Mucosa of descending colon (tissue), 3 donors: Measurements from ENCODE around the gene TRIM27. TPM values are rescaled to one million over a fixed set of nuclear protein-coding genes. Genes with fewer than 3 reads are reported as not detected.
"Not testable (repeated sequence)": the region's sequence is repeated elsewhere in the genome, so short reads cannot be mapped to it uniquely, and the experiment has no call there.

Experiments
- ATAC-seq: fragments of 200-7000 bp; cut with Tn5 transposase; one replicate; pipeline ENCODE4 v1.9.1; 2020; ENCODE audit warnings: mild to moderate bottlenecking, moderate library complexity
- DNase-seq, 3 donors: peaks; one replicate each; pipeline ENCODE4 v3.0.0-alpha.2; 2020
- H3K36me3 ChIP-seq: fragments of 200-600 bp; one replicate; pipeline ENCODE4 v1.8.0; 2021; ENCODE audit warnings: low read depth, mild to moderate bottlenecking
- H3K4me1 ChIP-seq: fragments of 200-600 bp; one replicate; pipeline ENCODE4 v1.8.0; 2021; ENCODE audit warnings: low read depth, mild to moderate bottlenecking
- H3K4me3 ChIP-seq: fragments of 200-600 bp; one replicate; pipeline ENCODE4 v1.8.0; 2021; ENCODE audit warnings: mild to moderate bottlenecking
- H3K9me3 ChIP-seq: fragments of 200-600 bp; one replicate; pipeline ENCODE4 v1.8.0; 2021; ENCODE audit warnings: mild to moderate bottlenecking
- CTCF ChIP-seq: fragments of 200-600 bp; IDR thresholded peaks from one replicate; pipeline ENCODE4 v1.8.0; 2022; ENCODE audit warnings: antibody characterized with exemption, mild to moderate bottlenecking
- intact Hi-C, 2 donors: fragments of 100-400 bp; cut with DNase I in 1 of 2; cut with micrococcal nuclease in 1 of 2; formaldehyde crosslinking; loops; one replicate each; pipeline versions ENCODE4 v1.11.0 to v1.11.1; 2022; cut with DNase I, micrococcal nuclease
- total RNA-seq, 3 donors: library from RNA; stranded (reverse); fragmentation: NEBNext Ultra II Directional in 2 of 3; extraction: Animal tissue kit (Norgen Biotek cat#: 25700) in 2 of 3; gene quantifications; one replicate each; pipeline versions ENCODE4 v1.2.1 to v1.2.4, GENCODE V29; 2021 to 2023
- donor health status: DM: no; HTN: no; CAD: no; lungs with moderate emphysema.
- donor health status: DM: no; HTN: no; CAD: no.
- donor health status: DM: no; HTN: yes; CAD: no.

TRIM27 gene
- total RNA-seq, 3 donors from 2014 or later: 33.1 to 37.2 (median 35.5) TPM

- H3K36me3 ChIP-seq: no peaks in the 10 kb centered on the region
- no peak for TF ChIP-seq CTCF
- intact Hi-C loops: no loop called here
- no peaks in the 10 kb centered on the region for H3K9me3 ChIP-seq
- ATAC-seq (no peak), DNase-seq (no peak)
- no peaks in the 10 kb centered on the region for H3K4me1 ChIP-seq
- H3K4me3 ChIP-seq: no peak overlapping the region
These were observed 37.2 kb upstream of the TRIM27 start for GRCh38 chr6:28960846-28961500.

GRCh38 chr6:28958561-28959243 is 34.9 kb upstream of the TRIM27 start:
- H3K4me1 ChIP-seq, H3K9me3 ChIP-seq, ATAC-seq, H3K36me3 ChIP-seq, H3K4me3 ChIP-seq, intact Hi-C loops, DNase-seq: not testable (repeated sequence)

- H3K4me1 ChIP-seq, H3K36me3 ChIP-seq, ATAC-seq, intact Hi-C loops, H3K4me3 ChIP-seq, DNase-seq, H3K9me3 ChIP-seq: not testable (repeated sequence)
These were observed 34.1 kb upstream of the TRIM27 start for GRCh38 chr6:28957795-28958314.

GRCh38 chr6:28956331-28956730 is 32.5 kb upstream of the TRIM27 start:
- TF ChIP-seq CTCF: no peak
- Histone ChIP-seq H3K4me3 (no peak overlapping the region), H3K36me3 (no peaks in the 10 kb centered on the region), H3K4me1 (peaks cover 4% of the 10 kb centered on the region), H3K9me3 (no peaks in the 10 kb centered on the region)
- no peak for DNase-seq
- intact Hi-C loops: no loop called here
- no peak for ATAC-seq

GRCh38 chr6:28953585-28954258 is 29.9 kb upstream of the TRIM27 start:
- peaks cover 4% of the 10 kb centered on the region for H3K4me1 ChIP-seq
- no peak for TF ChIP-seq CTCF
- ATAC-seq: peak; percentile 64
- DNase-seq: no peak
- intact Hi-C loops: no loop called here
- no peaks in the 10 kb centered on the region for H3K9me3 ChIP-seq
- no peaks in the 10 kb centered on the region for H3K36me3 ChIP-seq
- no peak overlapping the region for H3K4me3 ChIP-seq

GRCh38 chr6:28953039-28953584 is 29.3 kb upstream of the TRIM27 start:
- Histone ChIP-seq H3K4me1 (peaks cover 4% of the 10 kb centered on the region), H3K4me3 (no peak overlapping the region), H3K36me3 (no peaks in the 10 kb centered on the region), H3K9me3 (no peaks in the 10 kb centered on the region)
- ATAC-seq (peak; percentile 76), DNase-seq (peak in 2 of 3 donors; percentile 50 to 55)
- intact Hi-C loops: no loop called here
- TF ChIP-seq CTCF: no peak

- H3K9me3 ChIP-seq, DNase-seq, H3K4me3 ChIP-seq, intact Hi-C loops, H3K4me1 ChIP-seq, H3K36me3 ChIP-seq, ATAC-seq: not testable (repeated sequence)
These were observed 25.9 kb upstream of the TRIM27 start for GRCh38 chr6:28949656-28950195.
